Glomerular visceral epithelial cell (primary cell): ENCODE results near the gene VAPB.
A peak's percentile ranks its signal among the peaks of the same experiment; 100 is the strongest.

Experiments
- DNase-seq: peaks from one replicate; pipeline ENCODE4 v3.0.0-alpha.2; 2016; ENCODE audit errors: extremely low spot score

The VAPB gene

GRCh38 chr20:58461899-58462298 lies 72.9 kb downstream of the VAPB start:
- no peak for DNase-seq

GRCh38 chr20:58463256-58463655 lies 74.2 kb downstream of the VAPB start:
- DNase-seq: no peak

GRCh38 chr20:58464838-58465237 lies 75.8 kb downstream of the VAPB start:
- DNase-seq: no peak

- DNase-seq: no peak
Measured at GRCh38 chr20:58466095-58466708, 77.2 kb downstream of the VAPB start.

- DNase-seq: no peak
Measured at GRCh38 chr20:58466729-58467571, 77.9 kb downstream of the VAPB start.

- no peak for DNase-seq
Measured at GRCh38 chr20:58467572-58468527, 78.8 kb downstream of the VAPB start.

- DNase-seq: no peak
Measured at GRCh38 chr20:58469616-58470015, 80.6 kb downstream of the VAPB start.

GRCh38 chr20:58470336-58471192 lies 81.5 kb downstream of the VAPB start:
- no peak for DNase-seq

GRCh38 chr20:58471193-58472164 lies 82.5 kb downstream of the VAPB start:
- no peak for DNase-seq

- DNase-seq: no peak
Measured at GRCh38 chr20:58472273-58473018, 83.4 kb downstream of the VAPB start.

- no peak for DNase-seq
Measured at GRCh38 chr20:58473453-58474425, 84.7 kb downstream of the VAPB start.

GRCh38 chr20:58475466-58475865 lies 86.4 kb downstream of the VAPB start:
- no peak for DNase-seq

GRCh38 chr20:58478141-58478805 lies 89.2 kb downstream of the VAPB start:
- DNase-seq: peak; percentile 54

GRCh38 chr20:58479726-58480440 lies 90.9 kb downstream of the VAPB start:
- no peak for DNase-seq

GRCh38 chr20:58480551-58481336 lies 91.7 kb downstream of the VAPB start:
- DNase-seq: no peak

GRCh38 chr20:58481481-58482021 lies 92.5 kb downstream of the VAPB start:
- peak; percentile 42 for DNase-seq
